Lower leg skin (tissue), 4 donors: ENCODE data around the gene GABBR2. TPM values are rescaled to one million over a fixed set of nuclear protein-coding genes. Genes with fewer than 3 reads are reported as not detected.

ENCODE experiments used
- DNase-seq, 2 donors: peaks; one replicate each; pipeline ENCODE4 v3.0.0-alpha.2; 2019; ENCODE audit warnings: low spot score in 2 of 2
- H3K4me3 ChIP-seq: fragments of 200-600 bp; sonication (generic); 2 replicates; pipeline ENCODE4 v1.5.1; 2017; ENCODE audit warnings: mild to moderate bottlenecking, low read depth; ENCODE audit not compliant: poor library complexity, severe bottlenecking
- POLR2A ChIP-seq, 2 donors: fragments of 450-650 bp; IDR thresholded peaks; one replicate each; pipeline ENCODE4 v1.6.1; 2016 to 2017; ENCODE audit warnings: antibody characterized with exemption in 2 of 2, mild to moderate bottlenecking in 1 of 2, moderate library complexity in 1 of 2
- WGBS, 2 donors: methylation state at CpG; one replicate each; pipeline ENCODE4 v1.1.5; 2018; 5-methylcytosine and 5-hydroxymethylcytosine counted together
- intact Hi-C: fragments of 100-400 bp; cut with DNase I; formaldehyde crosslinking; loops from one replicate; pipeline ENCODE4 v1.15.0; 2023; ENCODE audit warnings: low total_unique reads
- total RNA-seq, 4 donors: library from RNA; depleted of rRNA; stranded (reverse); fragments of >200 nt; gene quantifications; one replicate each; pipeline ENCODE4 v1.1.0, GENCODE V29; 2016
- TF ChIP-seq, protein P1 (sequence below), 3 donors: fragments of 450-650 bp; IDR thresholded peaks; one replicate each; pipeline ENCODE4 v1.5.1; 2016; ENCODE audit warnings: antibody characterized with exemption in 3 of 3, mild to moderate bottlenecking in 3 of 3, moderate library complexity in 2 of 3

Gene GABBR2
- total RNA-seq, 4 donors from 2014 or later, result 0.23 to 4.2 TPM; not detected in 2

GRCh38 chr9:98627296-98627695 is 81.4 kb downstream of the GABBR2 start:
- intact Hi-C loops, result no loop called here
- H3K4me3 ChIP-seq, result no peak overlapping the region
- WGBS, 2 donors, result 84 to 87% methylated on average over 7 of the region's 7 CpGs
- peak in 1 of 2 donors; percentile 36 for DNase-seq
- TF ChIP-seq, protein P1, sequence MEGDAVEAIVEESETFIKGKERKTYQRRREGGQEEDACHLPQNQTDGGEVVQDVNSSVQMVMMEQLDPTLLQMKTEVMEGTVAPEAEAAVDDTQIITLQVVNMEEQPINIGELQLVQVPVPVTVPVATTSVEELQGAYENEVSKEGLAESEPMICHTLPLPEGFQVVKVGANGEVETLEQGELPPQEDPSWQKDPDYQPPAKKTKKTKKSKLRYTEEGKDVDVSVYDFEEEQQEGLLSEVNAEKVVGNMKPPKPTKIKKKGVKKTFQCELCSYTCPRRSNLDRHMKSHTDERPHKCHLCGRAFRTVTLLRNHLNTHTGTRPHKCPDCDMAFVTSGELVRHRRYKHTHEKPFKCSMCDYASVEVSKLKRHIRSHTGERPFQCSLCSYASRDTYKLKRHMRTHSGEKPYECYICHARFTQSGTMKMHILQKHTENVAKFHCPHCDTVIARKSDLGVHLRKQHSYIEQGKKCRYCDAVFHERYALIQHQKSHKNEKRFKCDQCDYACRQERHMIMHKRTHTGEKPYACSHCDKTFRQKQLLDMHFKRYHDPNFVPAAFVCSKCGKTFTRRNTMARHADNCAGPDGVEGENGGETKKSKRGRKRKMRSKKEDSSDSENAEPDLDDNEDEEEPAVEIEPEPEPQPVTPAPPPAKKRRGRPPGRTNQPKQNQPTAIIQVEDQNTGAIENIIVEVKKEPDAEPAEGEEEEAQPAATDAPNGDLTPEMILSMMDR (IDR thresholded peaks at IDR 0.05), result no peak
- no peak for TF ChIP-seq POLR2A (IDR thresholded peaks at IDR 0.05)

DNA sequence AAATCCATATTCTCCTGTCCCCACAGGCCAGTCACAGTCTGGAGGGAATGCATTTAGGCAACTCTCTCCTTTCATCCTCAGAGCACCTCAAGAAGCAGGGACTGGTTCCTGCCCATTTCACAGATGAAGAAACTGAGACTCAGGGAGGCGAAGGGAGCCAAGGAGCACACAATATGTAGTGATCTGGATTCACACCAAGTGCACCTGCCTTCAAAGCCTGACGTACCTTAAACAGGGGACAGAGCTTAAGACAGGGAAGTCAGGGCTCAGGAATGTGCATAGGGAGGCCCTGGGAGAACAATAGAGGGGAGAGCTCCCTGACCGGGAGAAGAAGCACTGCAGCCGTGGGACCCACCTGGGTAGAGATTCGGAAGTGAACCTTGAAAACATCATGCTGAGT is 83.0 kb downstream of the GABBR2 start:
- intact Hi-C loops, result no loop called here
- DNase-seq, result peak in 1 of 2 donors; percentile 54
- no peak for TF ChIP-seq POLR2A (IDR thresholded peaks at IDR 0.05)
- TF ChIP-seq, protein P1 (IDR thresholded peaks at IDR 0.05), result no peak

DNA sequence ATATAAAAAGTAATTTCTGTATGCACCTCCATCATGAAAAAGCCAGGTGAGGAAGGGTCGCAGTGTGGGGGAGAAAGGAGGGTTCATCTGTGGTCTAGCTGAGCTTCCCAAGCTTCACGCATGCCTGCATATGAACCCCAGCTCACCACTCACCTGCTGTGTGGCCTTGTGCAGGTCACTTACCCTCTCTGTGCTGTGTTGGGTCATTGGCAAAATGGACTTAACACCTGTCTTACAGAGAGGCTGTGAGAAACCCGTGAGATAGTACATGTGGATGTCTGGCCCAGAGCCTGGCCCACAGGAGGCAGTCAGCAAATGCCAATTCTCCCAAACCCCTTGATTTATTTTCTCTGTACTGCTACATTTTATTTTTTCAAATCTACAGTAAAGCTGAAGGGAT is 88.9 kb downstream of the GABBR2 start:
- 71 to 81% methylated on average over 3 of the region's 3 CpGs for WGBS, 2 donors
- TF ChIP-seq POLR2A (IDR thresholded peaks at IDR 0.05), result no peak
- TF ChIP-seq, protein P1 (IDR thresholded peaks at IDR 0.05), result no peak
- peak in 1 of 2 donors; percentile 60 for DNase-seq
- H3K4me3 ChIP-seq, result no peak overlapping the region
- intact Hi-C loops, result no loop called here

More for the DNA sequence above, 83.0 kb downstream of the GABBR2 start:
- WGBS, 2 donors, result 50 to 57% methylated on average over 5 of the region's 5 CpGs
- no peak overlapping the region for H3K4me3 ChIP-seq

DNA sequence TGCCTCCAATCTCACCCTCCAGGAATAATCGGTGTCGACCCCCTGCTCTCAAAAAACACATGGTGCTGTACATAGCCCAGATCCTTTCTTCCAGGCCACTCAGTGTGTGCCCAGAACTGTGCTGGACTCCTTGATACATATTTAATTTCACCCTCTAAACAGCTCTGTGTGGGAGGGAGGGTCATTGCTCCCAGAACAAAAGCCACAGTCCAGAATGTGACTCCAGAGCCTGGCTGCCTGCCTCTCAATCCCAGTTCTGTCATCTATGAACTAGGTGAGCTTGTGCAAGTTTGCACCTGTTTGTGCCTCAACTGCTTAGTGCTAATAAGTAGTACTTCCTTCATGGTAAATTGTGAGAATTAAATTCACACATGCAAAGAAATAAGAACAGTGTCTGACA is 93.1 kb downstream of the GABBR2 start:
- 49 to 55% methylated on average over 2 of the region's 2 CpGs for WGBS, 2 donors
- H3K4me3 ChIP-seq, result no peak overlapping the region
- peak in 1 of 2 donors; percentile 39 for DNase-seq
- TF ChIP-seq, protein P1 (IDR thresholded peaks at IDR 0.05), result no peak
- no peak for TF ChIP-seq POLR2A (IDR thresholded peaks at IDR 0.05)
- intact Hi-C loops, result no loop called here

- WGBS, 2 donors, result 64 to 78% methylated on average over 2 of the region's 2 CpGs
Observed at GRCh38 chr9:98614941-98615340, 93.8 kb downstream of the GABBR2 start.

More at GRCh38 chr9:98614941-98615340, 93.8 kb downstream of the GABBR2 start:
- DNase-seq, result peak in 1 of 2 donors; percentile 59
- H3K4me3 ChIP-seq, result no peak overlapping the region
- TF ChIP-seq, protein P1 (IDR thresholded peaks at IDR 0.05), result no peak
- no peak for TF ChIP-seq POLR2A (IDR thresholded peaks at IDR 0.05)
- intact Hi-C loops, result no loop called here
